DMS153 treated with DMSO at 0.1 percent for 48 hours (cell line): Measurements from ENCODE around the gene PRAC1.
A peak's percentile ranks its signal among the peaks of the same experiment; 100 is the strongest.

Experiments used
- DNase-seq: peaks from one replicate; lab custom pipeline; 2025; ENCODE audit not compliant: unreplicated experiment; lab: John Stamatoyannopoulos, UW

PRAC1 gene

DNA sequence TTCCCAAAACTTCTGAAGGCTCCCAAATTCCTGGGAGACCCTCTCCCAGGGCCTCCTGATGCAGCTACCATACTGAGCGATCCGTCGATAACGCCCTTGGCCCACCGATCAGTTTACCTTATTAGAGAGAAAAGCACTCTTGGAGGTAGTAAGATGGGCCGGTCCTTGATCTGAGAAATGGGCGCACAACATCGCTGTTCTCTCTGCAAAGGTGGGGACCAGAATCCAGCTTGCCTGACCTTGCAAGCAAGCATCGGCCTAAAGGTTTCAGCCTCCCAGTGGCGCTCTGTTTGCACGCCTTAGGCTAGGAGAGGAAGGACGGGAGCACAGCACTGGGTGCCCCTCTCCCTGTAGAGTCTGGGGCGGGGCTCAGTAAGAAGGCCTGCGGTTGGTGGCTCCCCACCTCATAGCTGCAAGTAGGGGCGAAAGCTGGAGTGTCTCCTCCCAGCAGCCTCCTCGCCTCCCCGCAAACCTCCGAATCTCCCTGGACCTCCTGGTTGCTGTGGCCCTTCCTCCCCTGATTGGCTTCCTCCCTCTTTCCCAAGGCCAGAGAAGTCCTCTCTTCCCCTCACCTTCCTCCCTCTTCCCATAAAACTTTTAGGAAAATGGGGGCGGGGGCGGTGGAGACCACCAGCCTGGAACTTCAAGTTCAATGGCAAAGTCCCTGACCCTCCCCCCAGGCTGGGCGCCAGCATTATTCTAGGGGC, at the start of gene PRAC1:
Gene PRAC1, minus strand, starts transcription at position 318 of the 707 bp plus-strand sequence. Its CDS starts 126 bp downstream, at position 192.
- no peak for DNase-seq

GRCh38 chr17:48770954-48771353, 48.6 kb upstream of the PRAC1 start:
- DNase-seq = no peak

GRCh38 chr17:48769009-48769675, 46.8 kb upstream of the PRAC1 start:
- DNase-seq = no peak

DNA sequence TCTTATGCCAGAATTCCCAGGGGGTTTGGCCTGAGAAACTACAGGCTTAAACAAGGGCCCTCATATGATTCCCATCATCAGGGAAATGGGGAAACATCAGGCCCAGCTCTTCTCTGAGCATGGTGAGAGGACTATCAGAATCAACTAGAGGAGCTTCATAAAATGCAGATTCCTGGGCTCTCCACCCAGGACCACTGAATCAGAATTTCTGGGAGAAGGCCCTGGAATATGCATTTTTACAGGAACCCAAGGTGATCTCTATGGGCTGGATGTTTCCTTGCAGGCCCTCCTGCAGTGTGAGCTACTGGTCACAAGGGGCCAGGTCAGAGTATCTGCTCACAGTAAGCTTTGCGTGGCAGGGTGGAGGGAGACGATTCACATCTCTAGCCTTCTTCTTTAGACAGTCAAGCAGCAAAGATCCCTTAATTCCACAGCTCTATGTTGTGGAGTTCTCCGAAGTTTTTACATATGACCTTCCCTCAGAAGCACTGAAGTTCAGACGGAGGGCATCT, 45.0 kb upstream of the PRAC1 start:
- no peak for DNase-seq

DNA sequence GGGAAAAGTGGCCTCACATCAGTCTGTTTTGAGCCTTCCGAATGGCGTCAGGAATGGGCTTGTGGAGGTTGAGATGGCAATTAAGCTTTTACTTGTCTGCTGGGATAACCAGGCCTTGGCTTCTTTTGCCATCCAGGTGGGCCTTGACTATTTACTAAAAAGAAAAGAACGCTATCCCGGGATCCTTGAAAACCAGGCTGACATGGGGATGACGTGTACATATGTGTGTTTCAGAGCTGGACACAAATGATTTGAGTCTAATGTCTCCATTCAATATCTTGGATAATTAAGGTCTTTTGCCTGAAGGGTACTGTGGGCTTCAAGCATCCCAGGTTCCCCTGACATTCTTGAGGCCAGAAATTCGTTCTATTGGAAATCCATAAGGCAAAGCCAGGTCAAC, 38.8 kb upstream of the PRAC1 start:
- no peak for DNase-seq

DNA sequence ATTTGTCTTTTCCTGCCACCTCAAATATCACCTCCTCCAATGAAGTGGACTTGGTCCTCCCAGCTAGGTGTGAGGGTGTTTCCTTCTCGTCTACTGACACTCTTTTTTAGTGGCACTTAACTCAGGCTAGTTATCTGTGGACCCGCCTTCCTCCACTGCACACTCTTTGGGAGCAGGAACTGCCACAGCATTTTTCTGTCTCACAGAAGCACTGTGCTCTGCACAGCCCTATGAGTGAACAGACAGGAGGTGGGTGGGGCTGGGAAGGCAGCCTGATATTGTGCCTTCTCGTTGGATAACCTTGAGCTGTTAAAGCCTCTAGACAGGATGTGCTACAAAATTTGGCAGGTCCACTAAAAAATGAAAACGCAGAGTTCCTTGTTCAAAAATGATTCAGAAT, 38.1 kb upstream of the PRAC1 start:
- DNase-seq = no peak

DNA sequence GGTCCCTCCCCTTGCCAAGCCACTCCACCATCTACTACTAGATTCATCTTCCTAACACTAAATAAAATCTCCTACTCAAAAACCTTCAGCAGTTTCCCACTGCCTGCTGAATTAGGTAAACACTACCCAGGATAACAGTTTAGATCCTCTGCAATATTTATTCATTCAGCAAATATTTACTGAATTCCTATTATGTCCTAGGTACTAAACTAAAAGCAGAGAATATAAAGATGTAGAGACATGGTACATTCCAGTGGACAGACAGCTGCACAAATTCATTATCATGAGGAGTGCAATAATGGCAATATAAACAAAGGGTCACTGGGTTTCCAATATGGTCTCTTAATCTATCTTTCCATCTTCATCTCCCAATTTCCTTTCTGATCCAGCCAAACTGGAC, 37.0 kb upstream of the PRAC1 start:
- DNase-seq = no peak

GRCh38 chr17:48757524-48757961, 35.2 kb upstream of the PRAC1 start:
- DNase-seq = no peak

- peak; percentile 37 for DNase-seq
Measured at GRCh38 chr17:48756830-48757251, 34.5 kb upstream of the PRAC1 start.

DNA sequence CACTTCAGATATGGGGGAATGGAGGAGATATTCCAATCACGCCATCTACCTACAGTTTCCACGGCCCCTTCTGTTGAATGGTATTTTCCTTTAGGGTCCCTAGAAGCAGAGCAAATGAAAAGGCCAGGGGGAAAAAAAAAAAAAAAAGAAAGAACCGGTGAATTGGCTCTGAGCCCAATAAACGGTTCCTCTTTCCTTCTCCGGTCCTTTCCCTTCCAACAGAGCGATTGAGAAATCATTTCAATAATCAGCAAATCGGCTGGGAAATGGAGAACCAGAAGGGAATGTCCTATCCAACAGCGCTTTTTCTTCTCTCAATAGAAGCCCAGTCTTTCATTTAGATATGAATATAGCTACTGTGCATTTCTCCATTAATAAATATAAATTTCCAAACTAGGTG, 33.0 kb upstream of the PRAC1 start:
- DNase-seq = no peak

- no peak for DNase-seq
Measured at GRCh38 chr17:48754500-48755261, 32.4 kb upstream of the PRAC1 start.

GRCh38 chr17:48753794-48754499, 31.6 kb upstream of the PRAC1 start:
- DNase-seq = no peak

DNA sequence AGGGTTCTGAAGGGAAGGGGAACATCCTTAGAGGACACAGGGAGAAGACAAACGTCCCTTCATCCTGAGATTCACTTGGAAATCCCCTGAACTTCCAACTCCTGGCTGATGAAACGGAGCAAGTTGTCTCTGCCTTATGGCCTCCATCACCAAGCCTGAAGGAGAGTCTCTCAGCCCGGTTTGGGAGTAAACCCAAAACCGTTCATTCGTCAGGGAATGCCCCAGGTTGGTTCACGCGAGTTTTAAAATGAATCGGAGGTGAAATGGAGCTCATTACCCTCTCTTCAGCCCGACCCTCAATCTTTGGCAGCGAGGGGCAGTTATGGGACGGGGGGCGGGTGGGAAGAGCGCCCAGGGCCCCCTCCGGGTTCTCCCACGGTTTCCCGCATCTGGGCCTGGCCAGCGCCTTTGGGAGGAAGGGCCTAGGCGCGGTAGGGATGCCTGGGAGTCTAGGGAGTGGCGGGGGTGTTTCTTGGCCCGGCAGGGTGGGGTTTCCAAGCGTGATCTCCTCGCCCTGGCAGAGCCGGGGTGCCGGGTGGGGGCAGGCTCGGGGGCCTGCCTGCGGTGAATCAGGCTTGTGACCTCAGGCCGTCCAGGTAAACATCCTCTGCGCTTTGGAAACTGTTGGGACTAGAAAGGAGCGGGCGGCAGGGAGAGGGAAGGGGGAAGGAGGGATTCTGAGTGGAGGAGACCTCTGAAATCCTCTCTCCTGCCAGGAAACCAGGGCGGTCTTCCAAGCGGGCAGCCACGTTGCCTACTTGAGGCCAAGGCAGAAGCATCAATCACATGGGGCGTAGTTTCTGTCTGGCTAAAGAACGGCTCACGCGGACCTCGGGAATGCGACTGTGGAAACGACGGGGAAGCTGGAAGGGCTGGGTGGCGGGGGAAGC, 30.3 kb upstream of the PRAC1 start:
- no peak for DNase-seq

DNA sequence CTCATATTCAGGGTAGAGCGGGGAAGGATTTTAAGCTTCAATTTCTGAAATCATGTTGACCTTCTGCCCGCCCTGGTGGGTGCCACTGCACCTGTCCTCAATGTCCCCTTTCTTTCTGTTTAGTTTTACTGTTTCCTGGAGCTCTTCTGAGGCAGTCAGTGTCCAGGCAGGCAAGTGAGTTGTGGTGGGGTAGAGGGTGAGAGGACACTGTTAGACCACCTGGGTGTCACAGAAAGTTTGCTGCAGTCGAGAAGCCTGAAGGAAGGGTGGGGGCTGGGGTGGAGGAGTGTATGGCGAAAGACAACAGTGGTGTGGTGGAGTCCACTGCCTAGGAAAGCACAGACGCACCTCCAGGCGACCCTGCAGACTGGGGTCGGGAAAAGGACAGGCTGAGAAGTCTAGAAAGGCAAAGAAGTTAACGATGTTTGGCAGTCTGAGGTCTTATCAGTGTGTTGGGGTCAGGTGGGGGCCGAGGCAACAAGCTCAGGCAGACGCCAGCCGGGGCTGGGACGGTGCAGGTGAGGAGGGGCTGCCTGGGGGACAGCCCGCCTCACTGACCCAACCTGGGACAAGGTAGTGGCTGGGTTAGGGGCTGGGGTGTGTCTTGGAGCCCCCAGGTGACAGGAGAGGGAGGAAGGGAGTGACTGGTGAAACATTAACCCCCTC, 29.5 kb upstream of the PRAC1 start:
- no peak for DNase-seq

- no peak for DNase-seq
Measured at GRCh38 chr17:48751172-48751571, 28.9 kb upstream of the PRAC1 start.

GRCh38 chr17:48749621-48750553, 27.6 kb upstream of the PRAC1 start:
- no peak for DNase-seq

- no peak for DNase-seq
Measured at GRCh38 chr17:48748718-48749566, 26.6 kb upstream of the PRAC1 start.
